ENCODE data around the gene MAP3K14.

The MAP3K14 gene

GRCh38 chr17:45277216-45277849 is 39.5 kb downstream of the MAP3K14 start:
- DNase-seq = peak; percentile 83 to 89

GRCh38 chr17:45276031-45276430 is 40.8 kb downstream of the MAP3K14 start:
- DNase-seq = no peak

GRCh38 chr17:45274033-45274432 is 42.8 kb downstream of the MAP3K14 start:
- no peak for DNase-seq

GRCh38 chr17:45273551-45273957 is 43.3 kb downstream of the MAP3K14 start:
- DNase-seq = no peak

- no peak for DNase-seq
Measured at GRCh38 chr17:45271603-45272002, 45.2 kb downstream of the MAP3K14 start.

- DNase-seq = no peak
Measured at GRCh38 chr17:45270828-45271418, 45.9 kb downstream of the MAP3K14 start.

- no peak for DNase-seq
Measured at GRCh38 chr17:45269912-45270311, 46.9 kb downstream of the MAP3K14 start.

- no peak for DNase-seq
Measured at GRCh38 chr17:45267436-45268055, 49.3 kb downstream of the MAP3K14 start.

- no peak for DNase-seq
Measured at GRCh38 chr17:45266372-45266926, 50.4 kb downstream of the MAP3K14 start.

GRCh38 chr17:45265821-45266220 is 51.0 kb downstream of the MAP3K14 start:
- no peak for DNase-seq

GRCh38 chr17:45264988-45265387 is 51.8 kb downstream of the MAP3K14 start:
- no peak for DNase-seq

GRCh38 chr17:45264430-45264829 is 52.4 kb downstream of the MAP3K14 start:
- DNase-seq = no peak

GRCh38 chr17:45263477-45263860 is 53.4 kb downstream of the MAP3K14 start:
- DNase-seq = no peak

- no peak for DNase-seq
Measured at GRCh38 chr17:45262516-45263476, 54.0 kb downstream of the MAP3K14 start.

GRCh38 chr17:45261577-45262515 is 55.0 kb downstream of the MAP3K14 start, which contains the start of gene SPATA32:
SPATA32 (minus strand) TSS chr17:45262094; CDS start chr17:45262016, 78 bp downstream.
- no peak for DNase-seq

- DNase-seq = no peak
Measured at GRCh38 chr17:45260204-45260783, 56.5 kb downstream of the MAP3K14 start.

- no peak for DNase-seq
Measured at GRCh38 chr17:45258981-45259380, 57.8 kb downstream of the MAP3K14 start.

- no peak for DNase-seq
Measured at GRCh38 chr17:45257115-45257514, 59.7 kb downstream of the MAP3K14 start.

GRCh38 chr17:45256114-45256966 is 60.5 kb downstream of the MAP3K14 start:
- DNase-seq = no peak

GRCh38 chr17:45255358-45255757 is 61.5 kb downstream of the MAP3K14 start:
- no peak for DNase-seq
